WI38 (cell line): ENCODE measurements around the gene BCORL1.

ENCODE experiments used
- H3K4me3 ChIP-seq: 2 replicates; pipeline ENCODE4 v1.5.1; 2011; ENCODE audit warnings: low read depth, mild to moderate bottlenecking, control low read depth, low read length
- TF ChIP-seq, protein P1 (sequence below): IDR thresholded peaks from 2 replicates; pipeline ENCODE4 v1.5.1; 2012; ENCODE audit warnings: low read depth, mild to moderate bottlenecking, control low read depth, low read length

The BCORL1 gene

DNA sequence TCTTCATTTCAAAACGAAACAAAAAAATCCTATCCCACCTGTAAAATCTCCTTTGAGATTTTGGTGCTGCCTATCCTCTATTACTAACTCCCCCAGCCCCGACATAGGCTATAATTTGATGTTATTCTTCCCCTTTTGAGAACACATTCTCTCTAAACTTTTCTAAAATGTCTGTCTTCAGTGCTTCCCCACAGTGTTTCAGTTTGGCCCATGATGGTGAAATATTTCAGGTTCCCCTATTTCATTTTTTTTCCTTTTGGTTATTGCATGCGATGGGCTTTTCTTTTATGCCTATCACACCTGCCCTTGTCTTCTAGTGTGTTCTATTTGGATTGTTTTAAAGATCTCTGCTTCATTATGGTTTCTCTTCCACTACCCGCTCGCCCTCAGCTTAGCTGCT is 14.7 kb downstream of the BCORL1 start:
- no peak overlapping the region for H3K4me3 ChIP-seq
- TF ChIP-seq, protein P1, sequence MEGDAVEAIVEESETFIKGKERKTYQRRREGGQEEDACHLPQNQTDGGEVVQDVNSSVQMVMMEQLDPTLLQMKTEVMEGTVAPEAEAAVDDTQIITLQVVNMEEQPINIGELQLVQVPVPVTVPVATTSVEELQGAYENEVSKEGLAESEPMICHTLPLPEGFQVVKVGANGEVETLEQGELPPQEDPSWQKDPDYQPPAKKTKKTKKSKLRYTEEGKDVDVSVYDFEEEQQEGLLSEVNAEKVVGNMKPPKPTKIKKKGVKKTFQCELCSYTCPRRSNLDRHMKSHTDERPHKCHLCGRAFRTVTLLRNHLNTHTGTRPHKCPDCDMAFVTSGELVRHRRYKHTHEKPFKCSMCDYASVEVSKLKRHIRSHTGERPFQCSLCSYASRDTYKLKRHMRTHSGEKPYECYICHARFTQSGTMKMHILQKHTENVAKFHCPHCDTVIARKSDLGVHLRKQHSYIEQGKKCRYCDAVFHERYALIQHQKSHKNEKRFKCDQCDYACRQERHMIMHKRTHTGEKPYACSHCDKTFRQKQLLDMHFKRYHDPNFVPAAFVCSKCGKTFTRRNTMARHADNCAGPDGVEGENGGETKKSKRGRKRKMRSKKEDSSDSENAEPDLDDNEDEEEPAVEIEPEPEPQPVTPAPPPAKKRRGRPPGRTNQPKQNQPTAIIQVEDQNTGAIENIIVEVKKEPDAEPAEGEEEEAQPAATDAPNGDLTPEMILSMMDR = no peak

DNA sequence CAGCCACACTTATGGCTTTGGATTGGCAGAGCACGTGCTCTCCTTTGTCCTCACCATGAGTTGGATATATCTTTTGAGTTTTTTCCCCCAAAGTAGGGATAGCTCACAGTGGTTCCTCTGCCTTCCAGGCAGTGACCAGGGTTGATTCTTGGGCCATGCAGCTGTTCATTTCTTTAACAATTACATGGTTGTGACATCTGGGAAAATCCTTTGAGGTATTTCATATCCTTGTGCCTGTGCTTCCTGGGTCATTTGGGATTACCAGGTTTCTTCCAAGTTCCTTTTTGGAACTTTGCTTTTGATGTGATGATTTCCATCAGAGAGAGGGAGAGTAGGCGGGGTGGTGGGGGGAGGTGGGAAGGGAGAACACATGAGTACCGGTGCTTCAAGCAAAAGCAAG is 15.6 kb downstream of the BCORL1 start:
- TF ChIP-seq, protein P1 = no peak

DNA sequence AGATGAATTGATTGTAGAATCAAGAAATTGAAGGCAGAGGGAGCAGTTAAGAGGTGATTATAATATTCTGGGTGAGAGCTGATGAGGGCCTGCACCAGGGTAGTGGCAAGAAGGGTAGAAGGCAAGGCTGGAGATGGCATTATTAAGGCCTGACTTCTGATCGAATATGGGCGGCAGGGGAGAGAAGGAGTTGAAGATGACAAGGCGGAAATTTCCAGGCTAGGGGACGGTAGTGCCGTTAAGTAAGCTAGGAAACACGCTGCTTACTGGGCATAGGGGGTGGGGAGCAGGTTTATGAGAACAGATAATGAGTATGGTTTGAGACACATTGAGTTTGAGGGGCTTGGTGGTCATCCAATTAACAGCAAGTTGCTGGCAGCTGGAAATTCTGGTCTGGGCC is 19.5 kb downstream of the BCORL1 start:
- TF ChIP-seq, protein P1 = no peak
- no peak overlapping the region for H3K4me3 ChIP-seq

More for the DNA sequence above, 15.6 kb downstream of the BCORL1 start:
- no peak overlapping the region for H3K4me3 ChIP-seq

DNA sequence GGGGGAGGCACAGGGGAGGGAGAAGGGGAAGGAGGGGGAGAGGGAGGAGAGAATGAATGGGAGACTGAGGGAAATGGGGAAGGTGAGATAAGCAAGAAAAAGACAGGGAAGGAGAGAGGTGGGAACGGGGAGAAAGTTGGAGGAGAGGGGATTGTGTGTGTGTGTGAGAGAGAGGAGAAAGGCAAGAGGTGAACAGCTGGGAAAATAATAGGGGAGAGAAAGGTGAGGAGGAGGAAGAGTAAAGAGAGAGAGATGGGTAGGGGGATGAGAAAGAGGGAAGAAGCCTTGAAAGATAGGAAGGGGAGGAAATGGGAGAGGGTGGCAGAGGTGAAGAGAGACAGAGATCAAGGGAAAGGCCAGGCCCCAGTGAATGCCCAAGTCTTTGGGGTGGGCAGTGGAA is 20.1 kb downstream of the BCORL1 start:
- TF ChIP-seq, protein P1 = no peak
- H3K4me3 ChIP-seq = no peak overlapping the region

DNA sequence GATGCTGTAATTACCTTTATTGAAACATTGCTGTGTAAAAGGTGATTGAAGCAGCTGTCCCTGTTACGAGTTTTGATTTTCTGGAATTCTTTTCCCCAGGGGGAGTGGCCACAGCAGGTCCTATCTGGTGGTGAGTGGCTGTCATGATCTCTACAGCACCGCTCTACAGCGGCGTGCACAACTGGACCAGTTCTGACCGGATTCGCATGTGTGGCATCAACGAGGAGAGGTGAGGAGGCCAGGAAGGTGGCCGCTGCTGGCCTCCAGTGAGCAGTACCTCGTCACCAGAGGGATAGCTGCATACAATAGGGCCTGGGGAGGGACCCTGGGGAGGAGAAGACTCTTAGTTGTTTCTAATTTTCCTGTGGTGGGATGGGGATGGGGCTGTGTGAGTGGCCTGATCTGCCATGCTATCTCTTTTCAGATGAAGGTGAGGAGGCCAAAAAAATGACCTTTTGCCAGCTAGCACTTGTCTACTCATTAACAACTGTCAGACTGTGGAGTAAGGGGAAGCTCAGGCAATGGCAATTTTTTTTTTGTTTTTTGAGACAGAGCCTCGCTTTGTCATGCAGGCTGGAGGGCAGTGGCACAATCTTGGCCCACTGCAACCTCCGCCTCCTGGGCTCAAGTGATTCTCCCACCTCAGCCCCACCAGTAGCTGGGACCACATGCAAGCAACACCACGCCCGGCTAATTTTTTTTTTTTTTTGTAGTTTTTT is 22.8 kb downstream of the BCORL1 start:
- no peak overlapping the region for H3K4me3 ChIP-seq
- TF ChIP-seq, protein P1 = no peak

DNA sequence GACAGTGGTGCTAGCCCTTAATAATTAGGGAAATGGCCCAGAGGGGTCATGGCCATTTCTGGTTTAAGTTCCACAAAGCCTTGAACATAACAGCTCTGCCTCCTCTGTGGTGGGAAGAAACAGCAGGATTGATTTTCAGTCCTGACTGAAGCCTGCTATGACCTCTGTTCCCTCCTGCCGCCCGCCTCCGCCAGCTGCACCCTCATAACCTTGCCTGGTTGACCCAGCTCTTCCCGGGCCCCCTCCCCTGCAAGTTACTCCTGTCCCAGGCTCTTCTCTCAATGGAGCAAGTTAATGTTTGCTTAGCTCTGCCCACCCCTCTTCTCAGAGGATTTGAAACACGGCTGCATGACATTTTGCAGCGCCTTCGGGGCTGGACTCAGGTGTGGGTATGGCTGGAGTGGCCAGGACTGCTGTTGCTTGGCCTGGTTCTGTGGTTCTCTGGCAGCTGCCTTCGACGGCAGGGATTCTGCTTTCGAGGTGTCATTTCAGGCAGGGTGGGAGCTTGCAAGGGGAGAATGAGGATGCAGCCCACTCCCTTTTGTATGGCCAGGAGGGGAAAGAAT is 27.3 kb downstream of the BCORL1 start:
- no peak overlapping the region for H3K4me3 ChIP-seq
- TF ChIP-seq, protein P1 = no peak

DNA sequence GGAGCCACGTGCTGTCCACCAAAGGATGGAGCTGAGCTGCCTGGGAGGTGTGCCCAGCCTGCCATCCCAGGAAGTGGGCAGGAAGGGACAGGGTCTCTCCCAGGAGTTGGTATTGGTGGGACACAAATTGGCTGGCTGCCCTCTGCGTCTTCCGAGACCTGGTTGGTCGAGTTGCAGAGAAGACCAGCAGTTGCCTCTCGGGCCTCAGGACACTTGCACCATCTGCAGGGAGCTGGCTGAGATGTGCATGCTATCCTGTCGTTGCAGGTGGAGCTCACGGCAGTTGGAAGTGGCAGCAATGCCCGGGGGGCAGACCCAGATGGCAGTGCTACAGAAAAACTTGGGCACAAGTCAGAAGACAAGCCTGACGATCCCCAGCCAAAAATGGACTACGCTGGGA is 30.2 kb downstream of the BCORL1 start:
- TF ChIP-seq, protein P1 = no peak
- no peak overlapping the region for H3K4me3 ChIP-seq
